ENCODE measurements around the gene ERAP2. TPM values are rescaled to one million over a fixed set of nuclear protein-coding genes. Genes with fewer than 3 reads are reported as not detected.

ERAP2 gene
- total and polyA plus RNA-seq, 10 of the 15 experiments (the other 5 are each of a cell fraction or from before 2014, with no cell fraction given), result 4.0 to 28.7 (median 11.7) TPM

- DNase-seq (ENCODE audit: low read depth, low spot score), result peak; percentile 76
- POLR2A ChIA-PET, result interaction anchor here (0.8 to 7.5 kb wide), 10 partner anchors 16 to 258 kb away, joined by 3 to 65 read pairs (median 4); partner anchors contain the start of genes ERAP1, ERAP2 and LNPEP
- Histone ChIP-seq H3K27ac (ENCODE audit: control insufficient read depth, insufficient read depth) (peak overlapping the region; percentile 62), H3K4me1 (ENCODE audit: control insufficient read depth, insufficient read depth, low read length) (peaks cover 25% of the 10 kb centered on the region), H3K9me3 (replicated peaks; ENCODE audit: control insufficient read depth, insufficient read depth, low read length) (peaks cover under 1% of the 10 kb centered on the region; the same call in 2 of the 3 replicates), H2AFZ (ENCODE audit: control insufficient read depth, low read depth, low read length) (no peak overlapping the region), H3K79me2 (ENCODE audit: control insufficient read depth, insufficient read depth, low read length) (peaks cover 93% of the 10 kb centered on the region), H3K4me2 (ENCODE audit: control insufficient read depth, insufficient read depth) (peak overlapping the region; percentile 45; the same call in 1 of the 2 replicates), H4K20me1 (ENCODE audit: control insufficient read depth, insufficient read depth) (peaks cover 2% of the 10 kb centered on the region; the same call in 1 of the 2 replicates), H3K4me3 (no peak overlapping the region), H3K27me3 (replicated peaks in 1 of 2; ENCODE audit: control insufficient read depth in 2 of 2, insufficient read depth in 2 of 2, low read length in 1 of 2) (no peaks in the 10 kb centered on the region), H3K36me3 (ENCODE audit: control insufficient read depth in 2 of 2, insufficient read depth in 2 of 2, low read length in 1 of 2) (0 out of 4 replicates have a peak, but pooled peaks cover 0 to 1% of the 10 kb centered on the region in 2 experiments), H3K9ac (ENCODE audit: control insufficient read depth, insufficient read depth, low read length) (no peak overlapping the region)
- RAD21 ChIA-PET (ENCODE audit: unreplicated experiment), result interaction anchor here (0.6 to 7.0 kb wide), 17 partner anchors 11 to 472 kb away, joined by 3 to 136 read pairs (median 5); partner anchors contain the start of genes ERAP1, ERAP2, LIX1 and LNPEP
- BruUV-seq (replicated peaks), result no TSS peak
- peak; percentile 53 for ATAC-seq
- WGBS (ENCODE audit: insufficient coverage, insufficient replicate concordance, low lambda C conversion rate, missing lambda C conversion rate), result 3% methylated on average over 1 of the region's 1 CpG
- in situ Hi-C loops (cut with MboI), result no loop called here
- CTCF ChIA-PET, result interaction anchor here (0.8 to 3.6 kb wide), 10 partner anchors 17 to 359 kb away, joined by 3 to 25 read pairs (median 4); partner anchors contain the start of gene LIX1
- SMC1A ChIA-PET (ENCODE audit: uncharacterized antibody, unreplicated experiment), result interaction anchor here (0.6 to 6.7 kb wide), 22 partner anchors 8 to 209 kb away, joined by 3 to 74 read pairs (median 4); partner anchors contain the start of genes ERAP2 and LNPEP
- FAIRE-seq, result peak; percentile 82
- intact Hi-C loops (cut with micrococcal nuclease; ENCODE audit: unreplicated experiment), result no loop called here
- TF ChIP-seq ZSCAN29 (IDR thresholded peaks at IDR 0.05) (peak; percentile 50; the same call in 1 of the 2 replicates), CREB1 (IDR thresholded peaks at IDR 0.05; ENCODE audit: low read depth) (peak; percentile 44; the same call in 1 of the 2 replicates), CHD1 (IDR thresholded peaks at IDR 0.05; ENCODE audit: low read depth, low read length) (no peak), ZBTB40 (IDR thresholded peaks at IDR 0.05; ENCODE audit: borderline replicate concordance) (peak; percentile 58; the same call in 1 of the 2 replicates), PAX5 (IDR thresholded peaks at IDR 0.05; ENCODE audit: borderline replicate concordance, low read depth, low read length) (no peak), ATF2 (IDR thresholded peaks at IDR 0.05; ENCODE audit: low read length) (peak; percentile 89), RCOR1 (conservative IDR thresholded peaks at IDR 0.05; ENCODE audit: low read depth, low read length) (no peak), CEBPZ (IDR thresholded peaks at IDR 0.05; ENCODE audit: low read depth, low read length) (no peak), RUNX3 (IDR thresholded peaks at IDR 0.05; ENCODE audit: low read length) (peak; percentile 98), PML (IDR thresholded peaks at IDR 0.05; ENCODE audit: low read length) (peak; percentile 56; the same call in 1 of the 2 replicates), SKIL (IDR thresholded peaks at IDR 0.05; ENCODE audit: low read depth, poor library complexity, severe bottlenecking) (peak; percentile 96), MTA2 (IDR thresholded peaks at IDR 0.05; ENCODE audit: low read depth) (peak; percentile 64; the same call in 1 of the 2 replicates)
These were observed 84.8 kb downstream of the ERAP2 start for GRCh38 chr5:96961053-96961452.

All from GM12878 (cell line).